NCI-H226 (cell line): ENCODE data around the gene PDIA5.
"Not testable (repeated sequence)": the region's sequence is repeated elsewhere in the genome, so short reads cannot be mapped to it uniquely, and the experiment has no call there.

Experiments
- DNase-seq: peaks from one replicate; pipeline ENCODE4 v3.0.0-alpha.2; 2015

Gene PDIA5

DNA sequence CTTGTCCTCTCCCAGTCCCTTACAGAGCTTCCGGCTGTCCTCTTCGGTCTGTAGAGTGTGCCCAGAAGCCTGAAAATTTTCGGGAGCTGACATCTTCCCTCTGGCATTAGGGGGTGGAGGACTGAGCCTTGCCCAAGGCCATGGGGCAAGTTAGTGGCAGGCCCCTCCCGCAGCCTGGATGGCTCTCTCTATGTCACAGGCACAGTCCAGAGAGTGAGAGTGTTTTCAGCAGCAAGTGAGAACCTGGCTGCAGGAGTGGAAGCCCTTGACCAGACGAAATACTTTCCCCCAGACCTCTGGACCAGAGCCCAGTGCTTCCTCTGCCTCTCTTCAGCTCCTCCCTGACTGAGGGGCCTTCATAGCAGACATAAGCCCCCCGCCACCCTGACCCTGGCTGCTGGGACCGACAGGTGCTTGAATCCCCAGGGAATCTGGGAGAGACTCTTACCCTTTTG, 84.5 kb downstream of the PDIA5 start:
- no peak for DNase-seq

- not testable (repeated sequence) for DNase-seq
Measured at GRCh38 chr3:123151853-123152420, 85.1 kb downstream of the PDIA5 start.

DNA sequence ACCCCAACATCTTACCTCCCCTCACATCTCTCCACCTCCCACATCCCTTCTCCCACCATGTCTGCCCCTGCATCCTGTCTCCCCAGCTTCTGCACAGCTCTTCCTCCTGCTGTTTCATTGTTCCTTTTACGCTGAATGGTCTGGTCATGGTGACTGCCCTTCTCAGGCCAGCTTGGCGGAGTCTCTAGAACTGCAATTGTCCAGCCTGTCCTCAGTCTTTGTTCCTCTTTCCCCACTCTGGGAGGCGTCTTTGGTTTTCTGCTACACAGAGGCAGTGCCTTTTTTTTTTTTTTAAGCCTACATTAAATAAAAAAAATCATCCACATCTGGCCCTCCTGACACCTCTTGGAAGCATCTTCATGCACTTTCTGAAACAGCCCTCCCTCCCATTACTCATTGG, 85.9 kb downstream of the PDIA5 start:
- no peak for DNase-seq

- no peak for DNase-seq
Measured at GRCh38 chr3:123153125-123154019, 86.5 kb downstream of the PDIA5 start.

DNA sequence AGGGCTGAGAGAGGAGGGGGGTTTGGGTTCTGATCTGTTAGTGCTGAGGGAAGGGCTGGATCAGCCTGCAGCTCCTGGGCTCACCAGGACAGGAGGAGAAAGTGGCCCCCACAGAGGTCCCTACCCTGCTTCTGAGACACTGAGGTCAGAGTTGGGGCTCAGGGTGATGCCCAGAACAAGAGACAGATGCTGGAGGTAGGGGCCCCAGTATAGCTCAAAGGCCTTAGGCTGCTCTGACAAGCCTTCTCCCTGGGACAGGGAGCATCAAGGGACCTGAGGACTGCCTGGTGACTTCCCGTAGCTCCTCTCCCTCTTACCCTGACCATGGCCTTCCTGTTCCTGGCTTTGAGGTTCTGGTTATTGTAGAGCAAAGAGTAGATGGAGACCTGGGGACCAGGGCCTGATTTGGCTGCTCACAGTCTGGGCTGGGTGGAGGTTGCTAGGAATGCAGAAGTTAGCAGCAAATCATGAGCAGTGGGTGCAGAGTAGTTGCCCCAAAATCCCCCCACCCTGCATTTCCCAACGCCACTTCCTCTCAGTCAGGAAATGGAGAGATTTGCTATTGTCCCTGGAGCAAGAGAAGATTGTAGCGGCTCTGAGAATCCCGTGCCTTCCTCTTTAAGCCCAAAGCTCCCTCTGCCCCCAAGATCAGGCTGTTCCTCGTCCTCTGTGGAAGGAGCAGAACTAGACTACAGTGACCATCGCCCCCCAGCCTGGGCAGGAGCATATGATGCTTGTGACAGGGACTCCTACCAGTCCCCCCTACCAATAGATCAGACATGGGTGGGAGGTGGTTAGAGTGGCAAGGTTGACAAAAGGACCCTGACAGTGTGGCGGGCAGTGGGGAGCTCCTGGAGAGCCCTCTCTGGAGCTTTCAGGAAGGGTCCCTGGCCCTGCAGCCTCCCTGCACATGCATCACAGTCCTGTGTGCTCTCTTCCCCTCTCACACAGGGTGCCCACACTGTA, 87.5 kb downstream of the PDIA5 start:
- DNase-seq: no peak

GRCh38 chr3:123155471-123156011, 88.7 kb downstream of the PDIA5 start:
- DNase-seq: no peak

- no peak for DNase-seq
Measured at GRCh38 chr3:123156276-123156995, 89.6 kb downstream of the PDIA5 start.

- DNase-seq: no peak
Measured at GRCh38 chr3:123157209-123157597, 90.4 kb downstream of the PDIA5 start.

DNA sequence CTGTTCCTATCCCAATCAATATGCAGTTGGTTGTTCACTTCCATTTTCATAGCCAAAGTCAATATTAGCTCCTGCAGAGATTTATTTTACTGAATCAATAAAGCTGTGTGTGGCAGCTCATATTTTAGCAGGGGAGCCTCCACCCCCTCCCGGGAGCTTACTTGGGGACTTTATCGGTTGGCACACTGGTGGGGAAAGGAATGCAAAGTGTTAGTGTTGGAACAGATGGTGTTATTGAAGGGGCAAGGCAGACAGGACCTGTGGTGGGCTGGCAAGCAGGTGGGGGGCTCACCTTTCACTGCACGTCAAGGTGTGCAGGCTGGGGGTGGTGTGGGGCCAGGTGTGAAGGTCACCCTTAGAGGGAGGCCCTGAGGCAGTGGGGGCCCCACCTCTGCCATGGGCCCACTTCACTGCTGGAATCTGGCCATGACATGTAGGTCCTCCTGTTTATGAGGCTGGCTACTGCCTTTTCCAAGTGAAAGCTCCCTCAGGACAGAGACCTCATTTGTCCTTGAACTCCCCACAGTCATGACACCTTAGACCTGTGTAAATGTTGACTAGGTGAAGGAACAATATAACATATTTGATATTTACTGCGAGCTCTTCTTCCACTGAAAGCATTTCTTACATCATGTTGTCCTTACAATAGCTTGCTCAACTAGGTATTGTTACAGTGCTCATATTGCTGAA, 90.9 kb downstream of the PDIA5 start:
- DNase-seq: no peak

DNA sequence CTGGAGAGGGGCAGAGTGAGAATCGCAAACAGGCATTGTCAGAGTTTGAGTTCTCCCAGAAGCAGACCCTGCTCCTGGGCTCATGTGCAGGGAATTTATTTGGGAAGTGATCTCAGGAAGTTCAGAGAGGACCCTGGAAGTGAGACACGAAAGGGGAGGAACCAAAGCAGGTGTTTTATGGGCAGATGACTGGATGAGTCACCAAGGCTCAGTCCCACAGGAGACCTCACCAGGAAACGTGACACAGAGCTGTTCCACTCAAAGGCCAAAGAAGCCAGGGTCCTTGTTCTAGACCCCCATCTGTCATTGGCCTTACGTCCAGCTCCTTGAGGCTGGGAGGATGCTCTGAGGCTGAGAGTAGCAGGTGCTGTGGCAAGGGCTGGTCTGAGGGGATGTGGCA, 91.5 kb downstream of the PDIA5 start:
- DNase-seq: no peak

- DNase-seq: no peak
Measured at GRCh38 chr3:123158899-123159390, 92.1 kb downstream of the PDIA5 start.

DNA sequence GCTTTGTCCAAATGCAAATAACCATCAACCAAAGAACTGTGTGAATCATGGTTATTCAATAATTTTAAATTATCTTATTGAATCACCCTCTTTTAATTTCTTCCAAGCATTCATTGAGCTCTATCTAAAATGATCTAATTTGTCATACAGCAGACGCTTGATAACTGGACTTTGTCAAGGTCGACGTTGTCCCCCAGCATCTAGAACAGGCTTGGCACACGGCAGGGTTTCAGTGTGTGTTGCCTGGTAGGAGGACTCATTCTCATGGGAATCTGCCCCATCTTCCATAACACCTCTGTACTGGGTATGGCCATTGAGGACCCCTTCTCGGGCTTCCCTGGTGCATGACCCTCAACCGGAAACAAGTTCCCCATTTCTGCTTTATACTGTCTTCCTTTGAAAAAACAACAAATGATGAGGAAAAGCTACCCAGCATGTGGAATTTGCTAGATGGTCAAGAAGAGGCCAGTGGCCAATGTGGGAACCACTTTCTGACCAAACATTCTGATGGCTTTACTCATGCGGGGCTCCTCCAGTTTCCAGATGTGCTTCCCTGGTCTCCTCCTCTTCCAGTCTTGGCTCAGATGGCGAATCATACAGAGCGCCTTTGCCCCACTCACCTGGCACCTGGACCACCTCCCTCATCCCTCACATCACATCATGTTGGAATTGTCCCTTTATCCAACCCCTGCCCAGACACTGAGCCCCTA, 93.3 kb downstream of the PDIA5 start:
- no peak for DNase-seq

DNA sequence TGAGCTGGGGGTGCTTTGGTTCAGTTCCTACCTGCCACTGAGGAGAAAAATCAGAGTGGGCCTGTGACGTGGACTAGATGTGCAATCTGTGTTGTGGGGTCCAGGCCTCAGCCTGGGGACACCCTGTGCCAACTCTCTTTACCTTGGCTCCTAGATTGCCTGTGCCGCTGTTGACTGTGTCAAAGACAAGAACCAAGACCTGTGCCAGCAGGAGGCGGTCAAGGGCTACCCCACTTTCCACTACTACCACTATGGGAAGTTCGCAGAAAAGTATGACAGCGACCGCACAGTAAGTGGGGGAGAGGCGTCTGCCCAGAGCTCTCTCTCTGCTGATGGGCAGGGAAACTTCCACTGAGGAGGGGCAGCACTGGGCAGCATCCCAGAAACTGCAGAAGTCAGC, 94.3 kb downstream of the PDIA5 start:
- no peak for DNase-seq

- no peak for DNase-seq
Measured at GRCh38 chr3:123163141-123163540, 96.3 kb downstream of the PDIA5 start.

DNA sequence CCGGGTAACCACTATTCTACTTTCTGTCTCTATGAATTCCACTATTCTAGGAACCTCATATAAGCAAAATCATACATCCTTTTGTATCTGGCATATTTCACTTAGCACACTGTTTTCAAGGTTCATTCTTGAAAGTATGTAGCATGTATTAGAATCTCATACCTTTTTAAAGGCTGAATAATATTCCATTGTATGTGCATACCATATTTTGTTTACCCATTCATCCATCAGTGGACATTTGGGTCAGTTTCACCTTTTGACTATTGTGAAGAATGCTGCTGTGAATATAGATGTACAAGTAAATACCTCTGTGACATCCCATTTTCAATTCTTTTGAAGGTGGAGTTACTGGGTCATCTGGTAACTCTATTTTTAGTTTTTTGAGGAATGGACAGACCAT, 98.3 kb downstream of the PDIA5 start:
- no peak for DNase-seq

DNA sequence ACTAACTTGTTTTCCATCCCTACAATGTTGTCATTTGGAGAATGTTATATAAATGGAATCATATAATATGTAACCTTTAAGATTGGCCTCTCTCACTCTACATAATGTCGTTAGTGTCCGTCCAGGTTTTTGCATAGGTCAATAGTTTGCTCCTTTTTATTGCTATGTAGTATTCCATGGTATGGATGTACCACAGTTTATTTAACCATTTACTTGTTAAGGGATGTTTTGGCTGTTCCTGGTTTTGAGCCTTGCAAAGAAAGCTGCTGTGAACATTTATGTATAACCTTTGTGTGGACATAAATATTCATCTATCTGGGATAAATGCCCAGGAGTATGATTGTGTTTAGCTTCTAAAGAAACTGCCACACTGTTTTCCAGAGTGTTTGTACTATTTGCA, 100.9 kb downstream of the PDIA5 start:
- no peak for DNase-seq

- DNase-seq: no peak
Measured at GRCh38 chr3:123168122-123168521, 101.3 kb downstream of the PDIA5 start.

- DNase-seq: no peak
Measured at GRCh38 chr3:123168605-123169004, 101.8 kb downstream of the PDIA5 start.

- no peak for DNase-seq
Measured at GRCh38 chr3:123169492-123169929, 102.7 kb downstream of the PDIA5 start.

GRCh38 chr3:123169930-123170329, 103.1 kb downstream of the PDIA5 start:
- no peak for DNase-seq

DNA sequence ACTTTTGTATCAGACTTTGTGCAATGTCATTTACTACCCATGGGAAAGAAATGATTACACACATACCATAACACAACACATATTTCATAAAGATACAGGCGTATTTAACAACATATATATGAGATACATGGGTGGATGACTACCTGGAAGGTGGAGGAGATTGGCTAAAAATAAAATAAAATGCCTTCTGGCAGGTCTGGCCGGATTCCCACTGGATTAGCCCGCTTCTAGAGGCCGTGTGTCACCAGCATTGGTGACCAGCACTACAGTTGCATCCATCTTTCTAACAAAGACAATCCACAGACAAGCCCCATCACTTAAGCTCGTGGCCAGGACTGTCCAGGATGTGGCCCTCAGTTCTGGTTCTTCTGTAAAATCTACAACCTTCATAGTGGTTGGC, 114.0 kb downstream of the PDIA5 start:
- DNase-seq: no peak
